ENCODE measurements around the gene FAM118A. TPM values are rescaled to one million over a fixed set of nuclear protein-coding genes. Genes with fewer than 3 reads are reported as not detected.
"Not testable (repeated sequence)": the region's sequence is repeated elsewhere in the genome, so short reads cannot be mapped to it uniquely, and the experiment has no call there.

Gene FAM118A
- polyA plus RNA-seq, 4 donors, result 13.4 to 51.3 (median 28.3) TPM

GRCh38 chr22:45358127-45358526 is 48.4 kb downstream of the FAM118A start:
- no peak for DNase-seq (ENCODE audit: low read depth in 4 of 4, low spot score in 2 of 4)

- no peak for DNase-seq (ENCODE audit: low read depth in 4 of 4, low spot score in 2 of 4)
Observed at GRCh38 chr22:45359627-45360026, 49.9 kb downstream of the FAM118A start.

- DNase-seq (ENCODE audit: low read depth in 4 of 4, low spot score in 2 of 4), result no peak
Observed at GRCh38 chr22:45366713-45367112, 57.0 kb downstream of the FAM118A start.

GRCh38 chr22:45373592-45373991 is 63.9 kb downstream of the FAM118A start:
- DNase-seq (ENCODE audit: low read depth in 4 of 4, low spot score in 2 of 4), result not testable (repeated sequence)

GRCh38 chr22:45376009-45376408 is 66.3 kb downstream of the FAM118A start:
- DNase-seq (ENCODE audit: low read depth in 4 of 4, low spot score in 2 of 4), result no peak

GRCh38 chr22:45376703-45377102 is 67.0 kb downstream of the FAM118A start:
- no peak for DNase-seq (ENCODE audit: low read depth in 4 of 4, low spot score in 2 of 4)

- DNase-seq (ENCODE audit: low read depth in 4 of 4, low spot score in 2 of 4), result no peak
Observed at GRCh38 chr22:45381348-45381747, 71.6 kb downstream of the FAM118A start.

GRCh38 chr22:45389546-45389945 is 79.8 kb downstream of the FAM118A start:
- DNase-seq (ENCODE audit: low read depth in 4 of 4, low spot score in 2 of 4), result no peak

Other genes starting within 250 kb of the FAM118A start
- gene NUP50, start 146.0 kb upstream of the FAM118A start, polyA plus RNA-seq (ENCODE audit: insufficient read length in 4 of 4), result 10 to 100 TPM; 45.0 to 61.4 (median 53.4) TPM
- 10 to 100 TPM; 15.7 to 23.3 (median 22.2) TPM for gene KIAA0930, start 69.0 kb upstream of the FAM118A start, polyA plus RNA-seq (ENCODE audit: insufficient read length in 4 of 4)
- gene UPK3A, start 25.0 kb upstream of the FAM118A start, polyA plus RNA-seq (ENCODE audit: insufficient read length in 4 of 4), result 1 to 10 TPM in 3 of 4 donors, under 1 TPM in 1; 0.93 to 2.7 (median 2.4) TPM
- gene SMC1B, start 103.7 kb downstream of the FAM118A start, polyA plus RNA-seq (ENCODE audit: insufficient read length in 4 of 4), result under 1 TPM; 0.17 to 0.33 (median 0.25) TPM
- 1 to 10 TPM; 6.6 to 8.6 (median 7.8) TPM for gene RIBC2, start 103.8 kb downstream of the FAM118A start, polyA plus RNA-seq (ENCODE audit: insufficient read length in 4 of 4)
- 100 to 1,000 TPM in 3 of 4 donors, 10 to 100 TPM in 1; 98.6 to 176 (median 121) TPM for gene FBLN1, start 192.9 kb downstream of the FAM118A start, polyA plus RNA-seq (ENCODE audit: insufficient read length in 4 of 4)